ENCODE results near the gene LRRTM4. TPM values are rescaled to one million over a fixed set of nuclear protein-coding genes. Genes with fewer than 3 reads are reported as not detected.

Gene LRRTM4
- total RNA-seq, 1 experiment from 2014 or later: 12.0 TPM

- no peak overlapping the region for H3K4me3 Mint-ChIP-seq
- no peak overlapping the region for H2BK120ac ChIP-seq (ENCODE audit: low read depth, low read length, poor library complexity, severe bottlenecking)
- H3K56ac ChIP-seq (ENCODE audit: insufficient read length, low read depth, low read length): no peak overlapping the region
- H3K18ac ChIP-seq (ENCODE audit: insufficient read length, low read depth, low read length): no peak overlapping the region
- no peak overlapping the region for H2BK5ac ChIP-seq (ENCODE audit: insufficient read length, low read length)
- H3K9me3 Mint-ChIP-seq: no peaks in the 10 kb centered on the region; a peak in 2 of 5 replicates
- H2BK15ac ChIP-seq (ENCODE audit: low read depth, low read length): no peak overlapping the region
- no peak overlapping the region for H3K27ac Mint-ChIP-seq
- no peak overlapping the region for H2BK20ac ChIP-seq (ENCODE audit: low read depth, low read length, poor library complexity, severe bottlenecking)
- H3K4me1 Mint-ChIP-seq: no peaks in the 10 kb centered on the region
- H4K20me1 ChIP-seq (ENCODE audit: control insufficient read depth, insufficient read depth, insufficient read length): no peaks in the 10 kb centered on the region
- no peaks in the 10 kb centered on the region for H3K27me3 Mint-ChIP-seq (ENCODE audit: low read depth)
- H3K79me1 ChIP-seq (ENCODE audit: insufficient read depth, low read depth, low read length, poor library complexity, severe bottlenecking): no peaks in the 10 kb centered on the region
- no peaks in the 10 kb centered on the region for H3K27me3 ChIP-seq (ENCODE audit: insufficient read depth, low read length)
- no peak overlapping the region for H4K8ac ChIP-seq (replicated peaks; ENCODE audit: insufficient read length, low read depth, low read length)
- H3K36me3 Mint-ChIP-seq (ENCODE audit: insufficient read depth in 1 of 3, low read depth in 3 of 3): no peaks in the 10 kb centered on the region; a peak in 1 of 7 replicates
- no peak overlapping the region for H3K4me2 ChIP-seq (ENCODE audit: insufficient read depth, insufficient read length, low read length)
- no peak overlapping the region for H3K23ac ChIP-seq (ENCODE audit: insufficient read length, low read depth, low read length)
- no peak overlapping the region for H4K91ac ChIP-seq (ENCODE audit: insufficient read length, low read depth, low read length)
- TF ChIP-seq CTCF (conservative IDR thresholded peaks at IDR 0.05): no peak
- no peaks in the 10 kb centered on the region for H3K9me3 ChIP-seq (ENCODE audit: control insufficient read depth, low read depth, low read length)
- H2BK12ac ChIP-seq (ENCODE audit: insufficient read length, low read depth, low read length): no peak overlapping the region
- no peak overlapping the region for H4K5ac ChIP-seq (ENCODE audit: insufficient read length, low read depth, low read length)
- H3T11ph ChIP-seq (ENCODE audit: low read length): no peak overlapping the region
- no peak overlapping the region for H3K14ac ChIP-seq (ENCODE audit: insufficient read depth, low read length)
- no peak for DNase-seq
- no peak overlapping the region for H3K27ac ChIP-seq (ENCODE audit: insufficient read length, low read depth, low read length)
- H3K79me2 ChIP-seq (ENCODE audit: insufficient read depth, low read length): no peaks in the 10 kb centered on the region
- H3K4ac ChIP-seq (ENCODE audit: low read depth, low read length): no peak overlapping the region
- no peak overlapping the region for H2AK5ac ChIP-seq (ENCODE audit: insufficient read length, low read length)
- H3K9ac ChIP-seq (ENCODE audit: extremely low read depth, insufficient read length, low read length): no peak overlapping the region
- no peaks in the 10 kb centered on the region for H3K23me2 ChIP-seq (ENCODE audit: insufficient read length, low read depth, low read length, poor library complexity, severe bottlenecking)
- H2AFZ ChIP-seq (ENCODE audit: low read length): no peak overlapping the region
- H3K4me1 ChIP-seq (ENCODE audit: insufficient read depth, low read length): no peaks in the 10 kb centered on the region
- WGBS (ENCODE audit: extremely low coverage, insufficient read length, low lambda C conversion rate): no CpG with 5 or more reads among the region's 3 CpGs
Observed at GRCh38 chr2:76721226-76721625, 801.0 kb downstream of the LRRTM4 start.
